ENCODE results near the gene HOXA7.

HOXA7 gene

GRCh38 chr7:27194686-27195379, 38.4 kb upstream of the HOXA7 start:
- in situ Hi-C loops (cut with MboI; ENCODE audit: low sequenced_read_pairs) = loop anchor here (25.0 kb wide), 1 partner anchor 833 kb away; no protein-coding TSS in a partner anchor

DNA sequence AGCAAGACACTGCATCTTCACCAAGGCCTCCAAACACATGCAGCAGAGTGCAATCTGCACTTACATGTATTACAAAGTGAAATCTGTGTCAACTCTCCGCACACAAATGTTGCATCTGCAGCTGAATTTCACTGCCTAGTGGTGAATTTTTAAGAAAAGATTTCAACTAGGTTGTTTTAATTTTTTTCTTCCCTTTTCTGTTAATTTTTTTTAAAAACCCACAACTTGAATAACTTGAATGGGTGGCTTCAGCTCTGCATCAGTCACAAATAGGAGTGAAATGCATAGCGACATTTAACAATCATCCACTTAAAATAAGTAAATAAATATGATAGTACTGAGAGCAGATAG, 37.5 kb upstream of the HOXA7 start:
- in situ Hi-C loops (cut with MboI; ENCODE audit: low sequenced_read_pairs) = loop anchor here (25.0 kb wide), 1 partner anchor 832 kb away; no protein-coding TSS in a partner anchor

DNA sequence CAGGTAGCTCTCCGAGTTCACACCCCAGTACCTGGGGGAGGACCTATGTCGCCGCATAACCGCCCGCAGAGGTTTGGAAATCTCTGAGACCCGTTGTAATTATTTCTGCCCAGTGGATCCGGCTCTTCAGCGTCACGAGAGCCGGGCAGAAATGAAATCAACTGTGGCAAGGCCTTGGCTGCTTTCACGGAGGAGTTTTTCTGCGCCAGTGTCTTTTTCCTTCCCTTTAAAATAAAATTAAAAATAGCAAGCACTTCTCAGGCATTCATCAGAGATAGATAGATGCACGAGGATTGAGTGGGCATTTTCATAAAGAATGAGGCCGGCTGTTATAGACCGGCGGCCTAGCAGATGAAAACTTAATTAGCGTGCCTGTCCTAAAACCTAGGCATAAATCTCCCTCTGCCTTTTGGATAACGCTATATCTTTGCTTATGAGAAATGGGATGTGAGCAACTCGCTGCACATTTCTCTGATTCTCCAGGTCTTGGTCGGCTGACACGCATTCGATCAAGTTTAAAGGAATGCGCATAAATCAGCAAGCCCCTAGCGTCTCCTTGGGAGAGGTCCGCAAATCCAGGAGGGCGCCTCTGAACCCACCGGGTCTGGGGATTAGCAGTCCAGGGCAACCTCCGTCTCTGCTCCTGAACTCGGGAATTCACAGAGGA, 37.0 kb upstream of the HOXA7 start:
- in situ Hi-C loops (cut with MboI; ENCODE audit: low sequenced_read_pairs) = loop anchor here (25.0 kb wide), 1 partner anchor 831 kb away; no protein-coding TSS in a partner anchor

DNA sequence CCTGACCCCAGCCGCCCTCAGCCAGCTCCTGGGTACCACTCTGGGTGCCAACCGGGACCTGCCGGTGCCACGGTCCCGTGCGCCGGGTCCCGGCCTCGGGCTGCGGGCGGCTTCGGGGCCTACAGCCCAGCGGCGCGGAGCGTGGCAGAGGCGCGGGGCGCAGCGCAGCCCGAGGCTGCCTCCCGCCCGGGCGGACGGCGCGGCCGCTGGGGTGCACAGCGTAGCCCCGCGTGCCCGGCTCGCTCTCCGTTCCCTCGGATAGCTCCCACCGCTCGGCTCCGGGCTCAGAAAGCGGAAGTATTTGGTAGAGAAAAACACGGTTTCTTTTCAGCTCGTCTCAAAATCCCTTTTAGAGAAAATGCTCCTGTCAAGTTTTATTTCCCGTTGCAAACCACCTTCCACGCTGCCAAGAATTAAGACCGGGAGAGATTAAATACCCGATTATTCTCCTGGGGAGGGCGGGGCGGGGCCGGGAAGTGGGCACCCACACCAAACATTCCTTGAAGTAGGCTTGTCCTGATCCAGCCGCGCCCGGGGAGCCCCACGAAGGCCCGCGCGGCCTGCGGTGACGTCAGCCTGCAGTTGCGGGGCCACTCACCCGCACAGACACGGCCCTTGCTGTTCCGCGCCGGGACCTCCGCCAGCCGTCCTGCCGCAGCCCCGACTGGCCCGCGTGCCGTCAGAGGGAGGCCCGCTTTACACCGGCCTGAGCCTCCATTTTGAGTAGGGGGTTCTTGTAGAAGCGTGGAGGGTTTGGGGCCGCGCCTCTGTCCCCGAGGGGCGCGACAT, 36.3 kb upstream of the HOXA7 start:
- in situ Hi-C loops (cut with MboI; ENCODE audit: low sequenced_read_pairs) = loop anchor here (25.0 kb wide), 1 partner anchor 830 kb away; no protein-coding TSS in a partner anchor

GRCh38 chr7:27191833-27192545, 35.5 kb upstream of the HOXA7 start:
- in situ Hi-C loops (cut with MboI; ENCODE audit: low sequenced_read_pairs) = loop anchor here (25.0 kb wide), 1 partner anchor 830 kb away; no protein-coding TSS in a partner anchor

DNA sequence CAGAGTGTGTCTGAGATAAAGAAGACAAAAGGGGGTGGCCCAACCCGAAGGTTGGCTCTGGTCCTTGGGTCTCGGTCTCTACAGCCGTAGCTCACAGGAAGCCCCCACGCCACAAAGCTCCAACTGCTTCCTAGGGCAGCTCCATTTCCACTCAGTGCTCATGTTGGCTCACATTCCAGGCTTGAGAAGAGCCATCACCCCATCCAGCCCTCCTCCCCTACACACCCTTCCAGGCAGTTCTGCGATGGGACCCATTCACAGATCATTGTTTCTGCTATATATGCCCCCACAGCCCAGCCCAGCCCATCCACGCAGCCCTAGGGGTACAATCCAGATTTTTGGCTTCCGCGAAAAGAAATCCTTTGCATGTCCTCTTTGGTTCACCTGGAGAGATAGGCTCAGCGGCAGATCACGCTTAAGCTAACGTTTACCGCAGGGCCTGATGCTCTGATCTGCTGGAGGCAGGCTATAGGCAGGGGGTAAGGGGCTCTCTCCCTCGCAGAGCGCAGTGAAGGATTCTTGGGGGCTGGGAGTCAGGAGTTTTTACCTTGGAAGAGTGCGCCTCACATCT, 34.8 kb upstream of the HOXA7 start:
- in situ Hi-C loops (cut with MboI; ENCODE audit: low sequenced_read_pairs) = loop anchor here (25.0 kb wide), 1 partner anchor 829 kb away; no protein-coding TSS in a partner anchor

GRCh38 chr7:27189997-27190748, 33.7 kb upstream of the HOXA7 start:
- in situ Hi-C loops (cut with MboI; ENCODE audit: low sequenced_read_pairs) = loop anchor here (25.0 kb wide), 1 partner anchor 828 kb away; no protein-coding TSS in a partner anchor

GRCh38 chr7:27189295-27189996, 33.0 kb upstream of the HOXA7 start:
- in situ Hi-C loops (cut with MboI; ENCODE audit: low sequenced_read_pairs) = loop anchor here (25.0 kb wide), 1 partner anchor 827 kb away; no protein-coding TSS in a partner anchor

DNA sequence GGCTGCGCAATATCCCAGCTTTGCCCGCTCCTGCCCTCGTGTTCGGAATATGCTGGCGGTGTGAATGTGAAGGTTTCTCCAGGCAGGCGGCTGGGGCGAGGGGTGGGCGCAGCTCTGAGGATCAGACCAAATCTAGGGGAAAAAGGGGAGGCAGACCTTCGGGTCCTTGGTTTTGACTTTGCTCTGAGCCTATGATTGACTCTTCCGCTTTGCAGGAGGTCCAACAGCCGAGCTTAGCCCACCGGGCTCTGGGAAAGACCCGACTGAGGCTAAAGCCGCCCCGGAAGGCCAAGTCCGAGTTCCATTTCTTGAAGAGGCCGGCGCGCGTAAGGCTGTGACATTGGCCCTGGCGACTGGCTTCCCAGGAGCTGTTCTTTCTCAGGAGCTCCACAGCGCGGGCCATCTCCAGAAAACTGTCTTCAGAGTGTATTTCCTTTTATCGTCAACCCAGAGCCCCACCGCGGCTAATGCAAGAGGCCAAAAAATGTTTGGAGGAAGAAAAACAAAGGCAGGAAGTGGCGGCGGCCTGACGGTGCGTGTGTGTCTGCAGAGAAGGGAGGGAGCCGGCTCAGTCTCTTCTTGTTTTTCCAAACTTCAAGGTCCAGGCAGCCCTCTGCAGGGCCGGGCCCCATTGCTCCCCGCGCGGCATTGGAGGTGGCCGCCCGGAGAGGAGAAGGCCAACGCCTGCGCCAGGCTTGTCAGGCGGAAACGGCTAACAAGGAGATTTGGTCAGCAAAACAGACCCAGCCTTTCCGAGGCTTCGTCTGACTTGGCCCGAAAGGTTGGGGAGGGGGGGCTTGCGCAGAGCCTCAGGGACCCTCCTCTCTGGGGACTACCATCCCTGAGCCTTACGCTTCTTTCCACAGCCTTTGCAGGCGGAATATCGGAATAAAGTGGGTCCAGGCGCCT, 32.2 kb upstream of the HOXA7 start:
- in situ Hi-C loops (cut with MboI; ENCODE audit: low sequenced_read_pairs) = loop anchor here (25.0 kb wide), 1 partner anchor 826 kb away; no protein-coding TSS in a partner anchor

- in situ Hi-C loops (cut with MboI; ENCODE audit: low sequenced_read_pairs) = loop anchor here (25.0 kb wide), 1 partner anchor 825 kb away; no protein-coding TSS in a partner anchor
Observed at GRCh38 chr7:27187475-27188385, 31.3 kb upstream of the HOXA7 start.

GRCh38 chr7:27186668-27187474, 30.4 kb upstream of the HOXA7 start:
- in situ Hi-C loops (cut with MboI; ENCODE audit: low sequenced_read_pairs) = loop anchor here (25.0 kb wide), 1 partner anchor 825 kb away; no protein-coding TSS in a partner anchor

- in situ Hi-C loops (cut with MboI; ENCODE audit: low sequenced_read_pairs) = loop anchor here (25.0 kb wide), 1 partner anchor 824 kb away; no protein-coding TSS in a partner anchor
Observed at GRCh38 chr7:27185854-27186667, 29.6 kb upstream of the HOXA7 start.

GRCh38 chr7:27185013-27185853, 28.8 kb upstream of the HOXA7 start, which contains the start of gene HOXA11:
TSS of gene HOXA11 (minus strand) at chr7:27185232. CDS start at chr7:27185144, 88 bp downstream.
- in situ Hi-C loops (cut with MboI; ENCODE audit: low sequenced_read_pairs) = loop anchor here (25.0 kb wide), 1 partner anchor 823 kb away; no protein-coding TSS in a partner anchor
